GM04503 (cell line): Measurements from ENCODE around the gene TP53BP1.
A peak's percentile ranks its signal among the peaks of the same experiment; 100 is the strongest.
"Not testable (repeated sequence)": the region's sequence is repeated elsewhere in the genome, so short reads cannot be mapped to it uniquely, and the experiment has no call there.

Experiments
- DNase-seq: peaks from one replicate; pipeline ENCODE4 v3.0.0-alpha.2; 2012; ENCODE audit warnings: low read depth

TP53BP1 gene, protein sequence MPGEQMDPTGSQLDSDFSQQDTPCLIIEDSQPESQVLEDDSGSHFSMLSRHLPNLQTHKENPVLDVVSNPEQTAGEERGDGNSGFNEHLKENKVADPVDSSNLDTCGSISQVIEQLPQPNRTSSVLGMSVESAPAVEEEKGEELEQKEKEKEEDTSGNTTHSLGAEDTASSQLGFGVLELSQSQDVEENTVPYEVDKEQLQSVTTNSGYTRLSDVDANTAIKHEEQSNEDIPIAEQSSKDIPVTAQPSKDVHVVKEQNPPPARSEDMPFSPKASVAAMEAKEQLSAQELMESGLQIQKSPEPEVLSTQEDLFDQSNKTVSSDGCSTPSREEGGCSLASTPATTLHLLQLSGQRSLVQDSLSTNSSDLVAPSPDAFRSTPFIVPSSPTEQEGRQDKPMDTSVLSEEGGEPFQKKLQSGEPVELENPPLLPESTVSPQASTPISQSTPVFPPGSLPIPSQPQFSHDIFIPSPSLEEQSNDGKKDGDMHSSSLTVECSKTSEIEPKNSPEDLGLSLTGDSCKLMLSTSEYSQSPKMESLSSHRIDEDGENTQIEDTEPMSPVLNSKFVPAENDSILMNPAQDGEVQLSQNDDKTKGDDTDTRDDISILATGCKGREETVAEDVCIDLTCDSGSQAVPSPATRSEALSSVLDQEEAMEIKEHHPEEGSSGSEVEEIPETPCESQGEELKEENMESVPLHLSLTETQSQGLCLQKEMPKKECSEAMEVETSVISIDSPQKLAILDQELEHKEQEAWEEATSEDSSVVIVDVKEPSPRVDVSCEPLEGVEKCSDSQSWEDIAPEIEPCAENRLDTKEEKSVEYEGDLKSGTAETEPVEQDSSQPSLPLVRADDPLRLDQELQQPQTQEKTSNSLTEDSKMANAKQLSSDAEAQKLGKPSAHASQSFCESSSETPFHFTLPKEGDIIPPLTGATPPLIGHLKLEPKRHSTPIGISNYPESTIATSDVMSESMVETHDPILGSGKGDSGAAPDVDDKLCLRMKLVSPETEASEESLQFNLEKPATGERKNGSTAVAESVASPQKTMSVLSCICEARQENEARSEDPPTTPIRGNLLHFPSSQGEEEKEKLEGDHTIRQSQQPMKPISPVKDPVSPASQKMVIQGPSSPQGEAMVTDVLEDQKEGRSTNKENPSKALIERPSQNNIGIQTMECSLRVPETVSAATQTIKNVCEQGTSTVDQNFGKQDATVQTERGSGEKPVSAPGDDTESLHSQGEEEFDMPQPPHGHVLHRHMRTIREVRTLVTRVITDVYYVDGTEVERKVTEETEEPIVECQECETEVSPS (N-terminal part only)

DNA sequence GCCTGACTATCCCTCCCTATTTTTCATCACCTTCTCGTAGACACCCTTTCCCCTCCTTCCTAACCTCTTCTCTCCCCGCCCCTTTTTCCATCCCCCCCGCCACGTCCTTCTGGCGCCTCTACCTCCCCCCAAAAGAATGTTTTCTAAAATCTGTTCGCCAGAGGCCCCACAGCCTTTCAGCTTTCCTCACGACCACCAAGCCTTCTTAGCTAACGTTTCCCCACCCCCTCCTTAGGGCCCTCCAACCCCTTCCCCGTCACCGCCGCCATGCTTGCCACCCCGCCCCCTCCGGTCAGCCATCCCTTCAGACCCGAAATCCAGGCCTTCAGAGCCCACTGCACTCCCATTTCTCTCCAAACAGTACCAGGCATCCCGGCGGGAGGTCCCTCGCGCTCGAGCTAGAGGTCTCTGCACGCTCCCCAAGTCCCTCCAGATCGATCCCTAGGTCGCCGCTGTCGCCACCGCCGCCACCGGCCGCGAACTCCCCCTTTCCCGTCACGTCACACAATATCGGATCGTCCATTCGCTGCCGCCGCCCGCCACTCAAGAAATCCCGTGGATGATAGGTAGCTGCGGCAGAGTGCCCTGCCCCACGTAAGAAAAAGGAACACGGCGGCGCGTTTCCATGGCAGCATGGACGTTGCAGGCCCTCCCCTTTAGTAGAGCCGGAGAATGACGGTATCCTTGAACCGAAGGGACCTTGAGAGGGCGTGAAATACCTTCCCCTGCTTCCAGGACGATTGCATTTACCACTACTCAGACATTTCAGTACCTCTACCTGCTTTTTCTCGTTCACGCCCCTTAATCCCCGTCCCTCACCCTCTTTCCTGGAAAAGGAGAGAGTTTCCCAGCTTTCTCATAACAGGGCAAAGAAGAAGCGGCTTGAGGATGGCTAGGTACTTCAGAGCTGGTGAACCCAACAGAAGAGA lies at the start of gene TP53BP1:
Gene TP53BP1 (minus strand): TSS at position 484 of the 929 bp plus-strand sequence. CDS start 113 bp downstream, at position 371.
- peak; percentile 74 for DNase-seq

DNA sequence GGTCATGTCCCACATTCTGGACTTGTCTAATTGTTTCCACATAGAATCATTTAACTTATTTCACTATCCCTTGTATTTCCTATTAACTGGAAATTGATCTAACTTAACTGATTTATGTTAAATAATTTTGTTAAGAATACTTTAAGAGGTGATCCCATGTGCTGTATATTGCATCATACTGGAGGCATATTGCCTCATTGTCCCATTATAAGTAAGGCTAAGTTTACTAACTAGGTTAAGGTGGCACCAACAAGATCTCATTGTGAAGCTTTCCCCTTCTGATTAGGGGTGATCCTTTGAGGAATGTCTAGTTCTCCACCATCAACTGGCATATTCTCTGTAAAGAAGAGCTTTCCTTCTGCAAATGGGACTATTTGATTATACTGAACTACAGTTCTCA lies 48.8 kb upstream of the TP53BP1 start:
- DNase-seq, result no peak

DNA sequence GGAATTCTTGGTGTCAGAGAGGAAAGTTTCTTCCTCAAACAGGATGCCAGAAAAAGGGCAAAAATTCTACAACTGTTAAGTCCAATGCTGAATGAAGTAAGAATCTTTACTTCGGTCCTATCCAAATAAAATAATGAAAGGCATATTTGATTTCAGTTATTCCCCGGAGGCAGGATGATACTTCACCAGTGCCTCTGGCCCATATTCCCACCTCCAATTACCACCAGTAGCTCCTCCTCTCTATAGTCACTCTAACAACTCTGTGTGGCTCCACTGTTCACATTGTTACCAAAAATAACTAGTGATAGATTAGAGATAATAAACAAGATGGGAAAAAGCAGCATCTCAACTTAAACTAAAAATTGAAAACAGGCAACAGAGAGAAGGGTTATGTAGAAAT lies 45.1 kb upstream of the TP53BP1 start:
- no peak for DNase-seq

DNA sequence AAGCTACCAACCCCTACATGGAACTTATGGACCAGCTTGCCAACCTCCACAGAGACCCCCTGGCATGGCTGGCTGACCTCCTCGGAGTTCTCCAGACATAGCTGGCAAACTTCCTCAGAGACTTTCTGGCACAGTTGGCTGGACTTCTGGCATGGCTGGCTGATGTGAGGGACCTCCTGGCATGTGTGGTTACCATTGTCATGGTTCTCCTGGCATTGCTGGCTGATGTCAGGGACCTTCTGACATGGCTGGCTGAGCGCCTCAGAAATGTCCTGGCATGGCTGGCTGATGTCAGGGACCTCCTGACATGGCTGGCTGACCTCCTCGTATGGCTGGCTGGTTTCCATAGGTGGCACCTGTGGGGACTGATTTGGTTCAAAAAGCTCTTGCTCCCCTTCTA lies 41.9 kb upstream of the TP53BP1 start:
- no peak for DNase-seq

DNA sequence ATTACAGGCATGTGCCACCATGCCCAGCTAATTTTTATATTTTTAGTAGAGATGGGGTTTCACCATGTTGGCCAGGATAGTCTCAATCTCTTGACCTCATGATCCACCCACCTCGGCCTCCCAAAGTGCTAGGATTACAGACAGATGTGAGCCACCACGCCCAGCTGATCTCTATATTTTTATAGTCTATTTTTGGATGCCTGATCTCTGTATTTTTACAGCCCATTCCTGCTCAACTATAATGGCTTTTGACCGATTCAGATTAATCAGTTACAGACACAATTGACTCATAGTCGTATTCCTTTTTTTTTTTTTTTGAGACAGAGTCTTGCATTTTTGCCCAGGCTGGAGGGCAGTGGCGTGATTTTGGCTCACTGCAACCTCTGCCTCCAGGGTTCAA lies 39.9 kb upstream of the TP53BP1 start:
- not testable (repeated sequence) for DNase-seq

DNA sequence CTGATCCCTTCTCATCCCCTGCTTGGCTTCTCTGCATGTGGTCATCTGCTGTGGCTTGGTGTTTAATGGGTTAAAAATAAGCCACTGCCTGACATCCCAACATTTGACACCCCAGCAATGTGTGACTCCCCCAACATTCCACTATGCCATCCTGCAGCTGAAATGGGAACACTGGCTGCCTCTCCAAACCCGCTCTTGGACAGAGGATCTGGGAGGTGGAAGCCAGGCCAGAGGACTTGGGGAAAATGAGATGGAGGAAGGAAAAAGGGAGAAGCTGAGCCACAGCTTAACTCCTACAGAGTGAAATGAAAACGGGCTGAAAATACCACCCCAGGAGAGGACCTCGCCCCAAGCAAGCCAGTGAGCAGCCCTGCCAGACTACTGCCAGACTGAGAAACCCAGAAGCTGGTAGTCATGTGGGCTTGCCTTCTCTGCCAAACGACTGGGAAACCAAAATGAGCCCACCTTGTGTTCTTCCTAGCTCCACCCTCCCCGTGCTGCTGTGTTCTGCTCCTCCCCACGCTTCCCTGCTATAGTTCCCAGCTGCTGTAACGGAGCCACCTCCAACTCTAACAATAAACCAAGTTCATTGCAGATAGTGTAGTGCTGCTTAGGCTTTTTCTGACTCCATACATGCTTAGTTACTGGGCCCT lies 38.2 kb upstream of the TP53BP1 start:
- DNase-seq, result no peak

DNA sequence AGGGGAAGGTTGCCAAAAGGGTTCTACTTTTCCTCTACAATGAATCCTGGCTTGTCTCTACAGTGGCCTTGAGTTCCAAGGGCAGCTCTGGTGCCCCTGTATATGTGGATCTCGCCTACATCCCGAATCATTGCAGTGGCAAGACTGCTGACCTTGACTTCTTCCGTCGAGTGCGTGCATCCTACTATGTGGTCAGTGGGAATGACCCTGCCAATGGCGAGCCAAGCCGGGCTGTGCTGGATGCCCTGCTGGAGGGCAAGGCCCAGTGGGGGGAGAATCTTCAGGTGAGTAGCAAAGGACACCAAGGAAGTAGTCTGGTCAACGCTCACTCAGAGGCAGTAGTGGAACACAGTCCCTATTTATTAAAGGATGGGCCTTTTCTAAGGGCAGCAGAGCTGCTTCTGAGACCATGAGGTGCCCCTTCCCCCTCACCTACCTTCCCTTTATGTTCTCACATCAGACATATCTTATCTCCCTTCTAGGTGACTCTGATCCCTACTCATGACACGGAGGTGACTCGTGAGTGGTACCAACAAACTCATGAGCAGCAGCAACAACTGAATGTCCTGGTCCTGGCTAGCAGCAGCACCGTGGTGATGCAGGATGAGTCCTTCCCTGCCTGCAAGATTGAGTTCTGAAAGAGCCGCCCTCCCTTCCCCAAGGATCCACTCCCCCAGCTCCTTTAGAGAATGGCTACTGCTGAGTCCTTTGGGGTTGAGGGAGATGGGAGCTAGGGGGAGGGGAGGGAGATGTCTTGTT lies 36.8 kb upstream of the TP53BP1 start:
- no peak for DNase-seq

DNA sequence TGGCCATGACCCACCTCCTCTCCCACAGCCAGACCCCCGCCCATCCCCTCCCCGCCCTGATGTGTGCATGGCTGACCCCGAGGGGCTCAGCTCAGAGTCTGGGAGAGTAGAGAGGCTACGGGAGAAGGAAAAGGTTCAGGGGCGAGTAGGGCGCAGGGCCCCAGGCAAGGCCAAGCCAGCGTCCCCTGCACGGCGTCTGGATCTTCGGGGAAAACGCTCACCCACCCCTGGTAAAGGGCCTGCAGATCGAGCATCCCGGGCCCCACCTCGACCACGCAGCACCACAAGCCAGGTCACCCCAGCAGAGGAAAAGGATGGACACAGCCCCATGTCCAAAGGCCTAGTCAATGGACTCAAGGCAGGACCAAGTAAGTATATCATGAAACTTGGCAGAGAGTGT lies 36.2 kb upstream of the TP53BP1 start:
- DNase-seq, result no peak

DNA sequence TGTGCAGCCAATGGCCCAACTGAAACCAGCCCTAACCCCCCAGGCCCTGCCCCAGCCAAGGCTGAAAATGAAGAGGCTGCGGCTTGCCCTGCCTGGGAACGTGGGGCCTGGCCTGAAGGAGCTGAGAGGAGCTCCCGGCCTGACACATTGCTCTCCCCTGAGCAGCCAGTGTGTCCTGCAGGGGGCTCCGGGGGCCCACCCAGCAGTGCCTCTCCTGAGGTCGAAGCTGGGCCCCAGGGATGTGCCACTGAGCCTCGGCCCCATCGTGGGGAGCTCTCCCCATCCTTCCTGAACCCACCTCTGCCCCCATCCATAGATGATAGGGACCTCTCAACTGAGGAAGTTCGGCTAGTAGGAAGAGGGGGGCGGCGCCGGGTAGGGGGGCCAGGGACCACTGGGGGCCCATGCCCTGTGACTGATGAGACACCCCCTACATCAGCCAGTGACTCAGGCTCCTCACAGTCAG lies 35.6 kb upstream of the TP53BP1 start:
- no peak for DNase-seq

DNA sequence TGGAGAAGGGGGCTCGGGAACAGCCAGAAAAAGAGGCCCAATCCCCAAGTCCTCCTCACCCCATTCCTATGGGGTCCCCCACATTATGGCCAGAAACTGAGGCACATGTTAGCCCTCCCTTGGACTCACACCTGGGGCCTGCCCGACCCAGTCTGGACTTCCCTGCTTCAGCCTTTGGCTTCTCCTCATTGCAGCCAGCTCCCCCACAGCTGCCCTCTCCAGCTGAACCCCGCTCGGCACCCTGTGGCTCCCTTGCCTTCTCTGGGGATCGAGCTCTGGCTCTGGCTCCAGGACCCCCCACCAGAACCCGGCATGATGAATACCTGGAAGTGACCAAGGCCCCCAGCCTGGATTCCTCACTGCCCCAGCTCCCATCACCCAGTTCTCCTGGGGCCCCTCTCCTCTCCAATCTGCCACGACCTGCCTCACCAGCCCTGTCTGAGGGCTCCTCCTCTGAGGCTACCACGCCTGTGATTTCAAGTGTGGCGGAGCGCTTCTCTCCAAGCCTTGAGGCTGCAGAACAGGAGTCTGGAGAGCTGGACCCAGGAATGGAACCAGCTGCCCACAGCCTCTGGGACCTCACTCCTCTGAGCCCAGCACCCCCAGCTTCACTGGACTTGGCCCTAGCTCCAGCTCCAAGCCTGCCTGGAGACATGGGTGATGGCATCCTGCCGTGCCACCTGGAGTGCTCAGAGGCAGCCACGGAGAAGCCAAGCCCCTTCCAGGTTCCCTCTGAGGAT lies 35.0 kb upstream of the TP53BP1 start:
- DNase-seq, result no peak

DNA sequence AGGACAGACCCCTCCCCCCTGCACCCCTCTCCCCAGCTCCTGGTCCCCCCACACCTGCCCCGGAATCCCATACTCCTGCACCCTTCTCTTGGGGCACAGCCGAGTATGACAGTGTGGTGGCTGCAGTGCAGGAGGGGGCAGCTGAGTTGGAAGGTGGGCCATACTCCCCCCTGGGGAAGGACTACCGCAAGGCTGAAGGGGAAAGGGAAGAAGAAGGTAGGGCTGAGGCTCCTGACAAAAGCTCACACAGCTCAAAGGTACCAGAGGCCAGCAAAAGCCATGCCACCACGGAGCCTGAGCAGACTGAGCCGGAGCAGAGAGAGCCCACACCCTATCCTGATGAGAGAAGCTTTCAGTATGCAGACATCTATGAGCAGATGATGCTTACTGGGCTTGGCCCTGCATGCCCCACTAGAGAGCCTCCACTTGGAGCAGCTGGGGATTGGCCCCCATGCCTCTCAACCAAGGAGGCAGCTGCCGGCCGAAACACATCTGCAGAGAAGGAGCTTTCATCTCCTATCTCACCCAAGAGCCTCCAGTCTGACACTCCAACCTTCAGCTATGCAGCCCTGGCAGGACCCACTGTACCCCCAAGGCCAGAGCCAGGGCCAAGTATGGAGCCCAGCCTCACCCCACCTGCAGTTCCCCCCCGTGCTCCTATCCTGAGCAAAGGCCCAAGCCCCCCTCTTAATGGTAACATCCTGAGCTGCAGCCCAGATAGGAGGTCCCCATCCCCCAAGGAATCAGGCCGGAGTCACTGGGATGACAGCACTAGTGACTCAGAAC lies 34.3 kb upstream of the TP53BP1 start:
- DNase-seq, result no peak

DNA sequence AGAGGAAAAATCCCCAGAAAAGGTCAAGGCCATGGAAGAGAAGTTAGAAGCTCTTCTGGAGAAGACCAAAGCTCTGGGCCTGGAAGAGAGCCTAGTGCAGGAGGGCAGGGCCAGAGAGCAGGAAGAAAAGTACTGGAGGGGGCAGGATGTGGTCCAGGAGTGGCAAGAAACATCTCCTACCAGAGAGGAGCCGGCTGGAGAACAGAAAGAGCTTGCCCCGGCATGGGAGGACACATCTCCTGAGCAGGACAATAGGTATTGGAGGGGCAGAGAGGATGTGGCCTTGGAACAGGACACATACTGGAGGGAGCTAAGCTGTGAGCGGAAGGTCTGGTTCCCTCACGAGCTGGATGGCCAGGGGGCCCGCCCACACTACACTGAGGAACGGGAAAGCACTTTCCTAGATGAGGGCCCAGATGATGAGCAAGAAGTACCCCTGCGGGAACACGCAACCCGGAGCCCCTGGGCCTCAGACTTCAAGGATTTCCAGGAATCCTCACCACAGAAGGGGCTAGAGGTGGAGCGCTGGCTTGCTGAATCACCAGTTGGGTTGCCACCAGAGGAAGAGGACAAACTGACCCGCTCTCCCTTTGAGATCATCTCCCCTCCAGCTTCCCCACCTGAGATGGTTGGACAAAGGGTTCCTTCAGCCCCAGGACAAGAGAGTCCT lies 33.4 kb upstream of the TP53BP1 start:
- no peak for DNase-seq

DNA sequence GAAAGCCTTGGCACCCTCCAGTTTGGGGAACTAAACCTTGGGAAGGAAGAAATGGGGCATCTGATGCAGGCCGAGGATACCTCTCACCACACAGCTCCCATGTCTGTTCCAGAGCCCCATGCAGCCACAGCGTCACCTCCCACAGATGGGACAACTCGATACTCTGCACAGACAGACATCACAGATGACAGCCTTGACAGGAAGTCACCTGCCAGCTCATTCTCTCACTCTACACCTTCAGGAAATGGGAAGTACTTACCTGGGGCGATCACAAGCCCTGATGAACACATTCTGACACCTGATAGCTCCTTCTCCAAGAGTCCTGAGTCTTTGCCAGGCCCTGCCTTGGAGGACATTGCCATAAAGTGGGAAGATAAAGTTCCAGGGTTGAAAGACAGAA lies 32.2 kb upstream of the TP53BP1 start:
- DNase-seq, result no peak

DNA sequence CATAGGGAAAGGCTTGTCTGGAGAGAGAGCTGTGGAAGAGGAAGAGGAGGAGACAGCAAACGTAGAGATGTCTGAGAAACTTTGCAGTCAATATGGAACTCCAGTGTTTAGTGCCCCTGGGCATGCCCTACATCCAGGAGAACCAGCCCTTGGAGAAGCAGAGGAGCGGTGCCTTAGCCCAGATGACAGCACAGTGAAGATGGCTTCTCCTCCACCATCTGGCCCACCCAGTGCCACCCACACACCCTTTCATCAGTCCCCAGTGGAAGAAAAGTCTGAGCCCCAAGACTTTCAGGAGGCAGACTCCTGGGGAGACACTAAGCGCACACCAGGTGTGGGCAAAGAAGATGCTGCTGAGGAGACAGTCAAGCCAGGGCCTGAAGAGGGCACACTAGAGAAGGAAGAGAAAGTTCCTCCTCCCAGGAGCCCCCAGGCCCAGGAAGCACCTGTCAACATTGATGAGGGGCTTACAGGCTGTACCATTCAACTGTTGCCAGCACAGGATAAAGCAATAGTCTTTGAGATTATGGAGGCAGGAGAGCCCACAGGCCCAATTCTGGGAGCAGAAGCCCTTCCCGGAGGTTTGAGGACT lies 31.4 kb upstream of the TP53BP1 start:
- no peak for DNase-seq

DNA sequence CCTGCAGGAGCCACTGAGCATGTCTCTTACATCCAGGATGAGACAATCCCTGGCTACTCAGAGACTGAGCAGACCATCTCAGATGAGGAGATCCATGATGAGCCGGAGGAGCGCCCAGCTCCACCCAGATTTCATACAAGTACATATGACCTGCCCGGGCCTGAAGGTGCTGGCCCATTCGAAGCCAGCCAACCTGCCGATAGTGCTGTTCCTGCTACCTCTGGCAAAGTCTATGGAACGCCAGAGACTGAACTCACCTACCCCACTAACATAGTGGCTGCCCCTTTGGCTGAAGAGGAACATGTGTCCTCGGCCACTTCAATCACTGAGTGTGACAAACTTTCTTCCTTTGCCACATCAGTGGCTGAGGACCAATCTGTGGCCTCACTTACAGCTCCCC lies 30.7 kb upstream of the TP53BP1 start:
- no peak for DNase-seq

DNA sequence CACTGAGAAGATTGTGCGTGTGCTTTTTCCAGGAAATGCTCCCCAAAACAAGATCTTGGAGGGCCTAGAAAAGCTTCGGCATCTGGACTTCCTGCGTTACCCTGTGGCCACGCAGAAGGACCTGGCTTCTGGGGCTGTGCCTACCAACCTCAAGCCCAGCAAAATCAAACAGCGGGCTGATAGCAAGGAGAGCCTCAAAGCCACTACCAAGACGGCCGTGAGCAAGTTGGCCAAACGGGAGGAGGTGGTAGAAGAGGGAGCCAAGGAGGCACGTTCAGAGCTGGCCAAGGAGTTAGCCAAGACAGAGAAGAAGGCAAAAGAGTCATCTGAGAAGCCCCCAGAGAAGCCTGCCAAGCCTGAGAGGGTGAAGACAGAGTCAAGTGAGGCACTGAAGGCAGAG lies 29.3 kb upstream of the TP53BP1 start:
- DNase-seq, result no peak

DNA sequence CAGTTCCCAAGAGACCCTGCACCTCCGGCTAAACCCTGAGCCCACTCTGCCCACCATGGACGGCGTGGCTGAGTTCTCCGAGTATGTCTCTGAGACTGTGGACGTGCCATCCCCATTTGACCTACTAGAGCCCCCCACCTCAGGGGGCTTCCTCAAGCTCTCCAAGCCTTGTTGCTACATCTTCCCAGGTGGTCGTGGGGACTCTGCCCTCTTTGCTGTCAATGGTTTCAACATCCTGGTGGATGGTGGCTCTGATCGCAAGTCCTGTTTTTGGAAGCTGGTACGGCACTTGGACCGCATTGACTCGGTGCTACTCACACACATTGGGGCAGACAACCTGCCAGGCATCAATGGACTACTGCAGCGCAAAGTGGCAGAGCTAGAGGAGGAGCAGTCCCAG lies 28.5 kb upstream of the TP53BP1 start:
- DNase-seq, result no peak
